ENCODE data around the gene EGFL7. TPM values are rescaled to one million over a fixed set of nuclear protein-coding genes. Genes with fewer than 3 reads are reported as not detected.
A peak's percentile ranks its signal among the peaks of the same experiment; 100 is the strongest.

The EGFL7 gene
- total RNA-seq, 1 experiment from 2014 or later, result 54.6 TPM

- TF ChIP-seq CREB1 (CRISPR knock-in tag; IDR thresholded peaks at IDR 0.05), result no peak
- TF ChIP-seq SMAD4 (CRISPR knock-in tag; IDR thresholded peaks at IDR 0.05), result no peak
- no peak for TF ChIP-seq NR2C2 (CRISPR knock-in tag; IDR thresholded peaks at IDR 0.05)
Observed at GRCh38 chr9:136629001-136629878, 33.5 kb upstream of the EGFL7 start (continued).

DNA sequence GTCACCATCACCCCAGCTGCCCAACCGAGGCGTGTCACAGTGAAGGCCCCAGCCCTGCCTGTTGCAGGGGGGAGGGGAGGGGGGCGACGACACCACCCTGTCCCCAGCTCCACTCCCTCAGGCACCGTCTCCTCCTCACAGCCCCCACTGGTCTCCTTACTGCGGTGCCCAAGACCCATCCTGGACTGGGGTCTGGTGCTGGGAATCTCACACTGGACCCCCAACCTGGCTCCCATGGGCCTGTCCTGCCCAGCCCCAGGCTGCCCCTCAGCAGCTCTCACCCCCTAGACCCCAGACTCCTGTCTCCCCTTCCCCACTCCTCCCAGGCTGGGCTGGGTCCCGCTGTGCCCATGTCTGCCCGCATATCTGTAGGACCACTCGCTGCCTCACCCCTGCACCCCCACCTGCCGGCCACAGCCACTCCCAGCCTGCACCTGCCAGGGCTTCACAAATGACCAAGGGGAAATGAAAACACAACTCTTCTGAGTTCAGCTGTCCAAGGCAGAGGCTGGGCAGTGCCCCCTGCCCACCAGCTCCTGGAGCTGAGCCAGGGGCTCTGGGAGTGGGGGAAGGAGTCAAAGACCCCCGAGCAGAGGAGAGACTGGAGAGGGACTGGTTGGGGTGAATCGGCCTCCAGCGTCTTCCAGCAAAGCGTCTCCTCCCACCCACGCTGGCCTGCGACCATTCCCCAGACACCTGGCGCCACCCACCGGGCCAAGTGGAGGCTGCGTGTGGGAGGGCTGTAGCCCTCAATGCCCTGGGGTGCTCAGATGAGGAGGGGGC, 32.6 kb upstream of the EGFL7 start:
- Mint-ChIP-seq H3K9me3 (no peaks in the 10 kb centered on the region), H3K4me1 (no peaks in the 10 kb centered on the region), H3K4me3 (no peak overlapping the region), H3K36me3 (no peaks in the 10 kb centered on the region), H3K27me3 (ENCODE audit: low read depth) (no peaks in the 10 kb centered on the region), H3K27ac (peak overlapping the region; percentile 51; the same call in 1 of the 2 replicates)
- ChIA-PET POLR2A (no interaction called here), CTCF (interaction anchor here (0.7 to 8.3 kb wide), 4 partner anchors 14 to 142 kb away, joined by 3 to 163 read pairs (median 4); no protein-coding TSS in a partner anchor)
- ATAC-seq, result peak; percentile 71
- 0 out of 2 replicates have a peak, but pooled peaks have one; percentile 33 for TF ChIP-seq CBFB (CRISPR knock-in tag; IDR thresholded peaks at IDR 0.05; ENCODE audit: low read depth)
- TF ChIP-seq FOXK1 (CRISPR knock-in tag; IDR thresholded peaks at IDR 0.05), result no peak
- TF ChIP-seq CTCF (IDR thresholded peaks at IDR 0.05), result peak; percentile 63
- DNase-seq (ENCODE audit: low spot score), result peak; percentile 86

DNA sequence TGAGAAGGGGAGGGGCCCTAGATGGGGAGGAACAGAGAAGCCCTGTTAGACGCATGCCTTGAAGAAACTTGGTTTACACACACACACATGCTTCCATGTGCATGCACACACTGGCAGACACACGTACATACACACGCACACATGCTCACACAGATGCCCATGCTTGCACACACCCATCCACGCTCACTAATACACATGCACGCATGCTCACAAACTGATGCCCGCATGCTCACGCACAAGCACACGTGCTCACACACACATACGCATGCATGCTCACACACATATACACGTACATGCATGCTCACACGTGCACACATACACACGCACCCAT, 32.1 kb upstream of the EGFL7 start:
- TF ChIP-seq CBFB (CRISPR knock-in tag; IDR thresholded peaks at IDR 0.05; ENCODE audit: low read depth), result 0 out of 2 replicates have a peak, but pooled peaks have one; percentile 6
- TF ChIP-seq, protein P1, sequence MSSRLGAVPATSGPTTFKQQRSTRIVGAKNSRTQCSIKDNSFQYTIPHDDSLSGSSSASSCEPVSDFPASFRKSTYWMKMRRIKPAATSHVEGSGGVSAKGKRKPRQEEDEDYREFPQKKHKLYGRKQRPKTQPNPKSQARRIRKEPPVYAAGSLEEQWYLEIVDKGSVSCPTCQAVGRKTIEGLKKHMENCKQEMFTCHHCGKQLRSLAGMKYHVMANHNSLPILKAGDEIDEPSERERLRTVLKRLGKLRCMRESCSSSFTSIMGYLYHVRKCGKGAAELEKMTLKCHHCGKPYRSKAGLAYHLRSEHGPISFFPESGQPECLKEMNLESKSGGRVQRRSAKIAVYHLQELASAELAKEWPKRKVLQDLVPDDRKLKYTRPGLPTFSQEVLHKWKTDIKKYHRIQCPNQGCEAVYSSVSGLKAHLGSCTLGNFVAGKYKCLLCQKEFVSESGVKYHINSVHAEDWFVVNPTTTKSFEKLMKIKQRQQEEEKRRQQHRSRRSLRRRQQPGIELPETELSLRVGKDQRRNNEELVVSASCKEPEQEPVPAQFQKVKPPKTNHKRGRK (CRISPR knock-in tag; IDR thresholded peaks at IDR 0.05; ENCODE audit: borderline replicate concordance), result no peak
- no peaks in the 10 kb centered on the region for H3K9me3 Mint-ChIP-seq
- H3K36me3 Mint-ChIP-seq, result no peaks in the 10 kb centered on the region
- no peak overlapping the region; the same call in 1 of the 2 replicates for H3K27ac Mint-ChIP-seq
- no peak overlapping the region for H3K4me3 Mint-ChIP-seq
- H3K4me1 Mint-ChIP-seq, result no peaks in the 10 kb centered on the region
- no peaks in the 10 kb centered on the region for H3K27me3 Mint-ChIP-seq (ENCODE audit: low read depth)
- ChIA-PET CTCF (interaction anchor here (8.3 kb wide), 1 partner anchor 143 kb away, joined by 163 read pairs; no protein-coding TSS in a partner anchor), POLR2A (no interaction called here)
- ATAC-seq, result no peak
- DNase-seq (ENCODE audit: low spot score), result no peak

- Mint-ChIP-seq H3K4me1 (no peaks in the 10 kb centered on the region), H3K27me3 (ENCODE audit: low read depth) (no peaks in the 10 kb centered on the region), H3K36me3 (no peaks in the 10 kb centered on the region), H3K9me3 (no peaks in the 10 kb centered on the region), H3K27ac (no peak overlapping the region), H3K4me3 (no peak overlapping the region)
- DNase-seq (ENCODE audit: low spot score) (peak; percentile 78), ATAC-seq (peak; percentile 57)
- CTCF ChIA-PET, result interaction anchor here (0.6 to 1.4 kb wide), 21 partner anchors 10 to 268 kb away, joined by 3 to 71 read pairs (median 4); partner anchors contain the start of gene DNLZ
- POLR2A ChIA-PET, result no interaction called here
- TF ChIP-seq TEAD1 (CRISPR knock-in tag; IDR thresholded peaks at IDR 0.05), result 0 out of 2 replicates have a peak, but pooled peaks have one; percentile 42
- peak; percentile 85; the same call in 1 of the 2 replicates for TF ChIP-seq TCF7 (CRISPR knock-in tag; IDR thresholded peaks at IDR 0.05; ENCODE audit: low read depth)
- TF ChIP-seq EMX1 (CRISPR knock-in tag; IDR thresholded peaks at IDR 0.05), result no peak
- TF ChIP-seq MLX (CRISPR knock-in tag; IDR thresholded peaks at IDR 0.05), result no peak
- peak; percentile 63; the same call in 1 of the 2 replicates for TF ChIP-seq ZBTB43 (CRISPR knock-in tag; IDR thresholded peaks at IDR 0.05)
- TF ChIP-seq AR (CRISPR knock-in tag; IDR thresholded peaks at IDR 0.05), result no peak
- TF ChIP-seq ZNF423 (CRISPR knock-in tag; IDR thresholded peaks at IDR 0.05), result peak; percentile 15; the same call in 1 of the 2 replicates
Observed at GRCh38 chr9:136631038-136632000, 31.4 kb upstream of the EGFL7 start.
